ENCODE measurements around the gene ATF7.

DNA sequence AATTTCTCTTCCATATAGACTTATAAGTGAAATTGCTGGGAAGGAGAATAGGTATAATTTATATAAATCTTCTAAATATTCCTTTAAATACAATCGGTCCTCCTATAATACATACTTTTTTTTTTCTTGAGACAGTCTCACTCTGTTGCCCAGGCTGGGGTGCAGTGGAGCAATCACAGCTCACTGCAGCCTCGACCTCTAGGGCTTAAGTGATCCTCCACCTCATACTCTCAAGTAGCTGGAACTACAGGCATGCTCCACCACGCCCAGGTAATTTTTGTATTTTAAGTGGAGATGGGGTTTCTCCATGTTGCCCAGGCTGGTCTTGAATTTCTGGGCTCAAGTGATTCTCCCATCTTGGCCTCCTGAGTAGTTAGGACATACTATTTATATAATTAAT, 89.2 kb downstream of the ATF7 start:
- TF ChIP-seq POLR2A (IDR thresholded peaks at IDR 0.05), result no peak
- TF ChIP-seq, protein P1, sequence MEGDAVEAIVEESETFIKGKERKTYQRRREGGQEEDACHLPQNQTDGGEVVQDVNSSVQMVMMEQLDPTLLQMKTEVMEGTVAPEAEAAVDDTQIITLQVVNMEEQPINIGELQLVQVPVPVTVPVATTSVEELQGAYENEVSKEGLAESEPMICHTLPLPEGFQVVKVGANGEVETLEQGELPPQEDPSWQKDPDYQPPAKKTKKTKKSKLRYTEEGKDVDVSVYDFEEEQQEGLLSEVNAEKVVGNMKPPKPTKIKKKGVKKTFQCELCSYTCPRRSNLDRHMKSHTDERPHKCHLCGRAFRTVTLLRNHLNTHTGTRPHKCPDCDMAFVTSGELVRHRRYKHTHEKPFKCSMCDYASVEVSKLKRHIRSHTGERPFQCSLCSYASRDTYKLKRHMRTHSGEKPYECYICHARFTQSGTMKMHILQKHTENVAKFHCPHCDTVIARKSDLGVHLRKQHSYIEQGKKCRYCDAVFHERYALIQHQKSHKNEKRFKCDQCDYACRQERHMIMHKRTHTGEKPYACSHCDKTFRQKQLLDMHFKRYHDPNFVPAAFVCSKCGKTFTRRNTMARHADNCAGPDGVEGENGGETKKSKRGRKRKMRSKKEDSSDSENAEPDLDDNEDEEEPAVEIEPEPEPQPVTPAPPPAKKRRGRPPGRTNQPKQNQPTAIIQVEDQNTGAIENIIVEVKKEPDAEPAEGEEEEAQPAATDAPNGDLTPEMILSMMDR (IDR thresholded peaks at IDR 0.05), result no peak
- no peak for TF ChIP-seq POLR2AphosphoS5 (IDR thresholded peaks at IDR 0.05)
